HG03565 (cell line): ENCODE data around the gene SLC22A16.

Experiments
- ATAC-seq: cut with Tn5 transposase; IDR thresholded peaks from one replicate; pipeline ENCODE4 v1.9.1; 2021; ENCODE audit warnings: mild to moderate bottlenecking, moderate library complexity; ENCODE audit not compliant: unreplicated experiment

The SLC22A16 gene

GRCh38 chr6:110448846-110449540, 27.4 kb downstream of the SLC22A16 start:
- ATAC-seq = no peak

GRCh38 chr6:110447761-110448160, 28.7 kb downstream of the SLC22A16 start:
- no peak for ATAC-seq

- ATAC-seq = no peak
These were observed 30.0 kb downstream of the SLC22A16 start for GRCh38 chr6:110446405-110446804.

DNA sequence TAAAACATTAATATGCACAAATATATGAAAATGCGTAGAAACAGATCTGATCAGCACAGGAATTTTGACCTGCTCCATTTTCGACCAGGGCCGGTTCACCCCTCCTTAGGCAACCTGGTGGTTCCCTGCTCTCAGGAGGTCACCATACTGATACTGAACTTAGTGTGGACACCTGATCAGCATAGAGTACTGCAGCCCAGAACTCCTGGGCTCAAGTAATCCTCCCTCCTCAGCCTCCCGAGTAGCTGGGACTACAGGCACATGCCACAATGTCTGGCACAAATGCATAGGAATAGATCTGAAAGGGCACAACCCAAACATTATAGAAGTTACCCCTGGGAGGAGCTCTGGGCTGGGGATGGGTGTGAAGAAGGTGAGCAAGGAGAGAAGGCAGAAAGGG, 36.4 kb downstream of the SLC22A16 start:
- no peak for ATAC-seq

- ATAC-seq = no peak
These were observed 37.1 kb downstream of the SLC22A16 start for GRCh38 chr6:110439356-110439755.

DNA sequence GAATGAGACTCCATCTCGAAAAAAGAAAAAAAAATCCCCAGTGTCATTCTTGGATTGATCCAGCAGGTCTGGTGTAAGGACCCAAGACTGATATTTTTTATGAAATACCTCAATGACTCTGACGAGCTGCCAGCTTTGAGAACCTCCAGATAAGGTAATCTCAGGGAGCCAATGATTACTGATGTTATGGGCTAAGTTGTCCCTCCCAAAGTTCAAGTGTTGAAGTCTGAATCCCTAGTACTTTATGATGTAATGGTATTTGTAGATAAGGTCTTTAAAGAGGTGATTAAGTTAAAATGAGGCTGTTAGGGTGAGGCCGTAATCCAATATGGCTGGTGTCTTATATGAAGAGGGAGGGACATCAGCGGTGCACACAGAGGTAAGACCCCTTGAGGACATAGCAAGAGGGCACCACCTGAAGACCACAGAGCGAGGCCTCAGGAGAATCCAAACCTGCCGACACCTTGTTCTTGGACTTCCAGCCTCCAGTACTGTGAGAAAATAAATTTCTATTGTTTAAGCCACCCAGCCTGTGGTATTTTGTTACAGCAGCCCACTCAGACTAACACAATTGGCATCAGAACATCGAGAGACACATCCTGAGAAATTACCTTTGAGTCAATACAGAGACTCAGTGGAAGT, 41.3 kb downstream of the SLC22A16 start:
- no peak for ATAC-seq

GRCh38 chr6:110432285-110432900, 44.0 kb downstream of the SLC22A16 start:
- no peak for ATAC-seq

- ATAC-seq = no peak
These were observed 45.7 kb downstream of the SLC22A16 start for GRCh38 chr6:110430741-110431140.

- ATAC-seq = no peak
These were observed 46.2 kb downstream of the SLC22A16 start for GRCh38 chr6:110430236-110430635.

DNA sequence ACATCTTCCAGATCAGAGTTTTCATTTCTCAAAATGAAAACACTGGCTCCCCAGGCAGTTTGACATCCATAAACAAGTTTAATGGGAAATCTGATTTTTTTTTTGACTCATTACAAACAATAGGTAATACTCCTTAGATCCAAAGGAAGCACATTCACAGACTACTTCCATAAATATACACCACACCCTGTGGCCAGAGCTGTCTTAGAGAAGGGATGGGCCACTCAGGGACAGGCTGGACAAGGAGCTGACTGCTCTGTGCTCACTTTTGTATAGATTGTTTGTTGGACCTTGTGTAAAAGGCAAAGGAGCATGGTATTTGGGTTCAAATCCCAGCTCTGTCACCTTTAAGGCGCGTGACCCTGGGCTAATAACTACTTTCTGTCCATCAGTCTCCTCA, 48.3 kb downstream of the SLC22A16 start:
- ATAC-seq = no peak

- ATAC-seq = no peak
These were observed 50.6 kb downstream of the SLC22A16 start for GRCh38 chr6:110425816-110426215.

GRCh38 chr6:110422444-110422822, 54.0 kb downstream of the SLC22A16 start:
- no peak for ATAC-seq

DNA sequence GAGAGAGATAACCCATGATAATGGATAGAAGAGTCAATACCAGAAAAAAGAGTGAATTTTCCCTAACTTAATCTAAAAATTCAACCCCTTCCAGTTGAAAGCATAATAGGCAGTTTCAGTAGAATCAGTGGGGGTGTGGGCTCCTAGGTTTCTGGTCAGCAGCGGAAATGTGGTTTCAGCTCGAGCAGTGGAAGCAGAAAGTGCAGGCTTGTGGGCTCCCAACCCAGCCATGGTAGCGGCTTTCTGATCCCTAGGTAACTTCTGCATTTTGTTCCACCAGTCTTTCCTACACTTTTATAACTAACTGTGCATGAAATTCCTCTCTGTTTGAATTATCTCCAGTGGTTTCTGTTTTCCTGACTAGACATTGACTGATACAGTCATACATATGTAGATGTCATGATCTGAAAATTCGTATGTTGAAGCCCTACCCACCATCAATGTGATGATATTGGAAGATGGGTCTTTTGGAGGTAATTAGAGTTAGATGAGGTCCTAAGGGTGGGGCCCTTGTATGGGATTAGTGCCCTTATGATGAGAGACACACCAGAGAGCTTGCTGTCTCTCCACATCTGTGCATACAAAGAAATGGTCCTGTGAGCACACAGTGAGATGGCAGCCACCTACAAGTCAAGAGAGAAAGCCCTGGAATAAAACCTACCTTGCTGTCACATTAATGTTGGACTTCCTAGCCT, 54.5 kb downstream of the SLC22A16 start:
- no peak for ATAC-seq

DNA sequence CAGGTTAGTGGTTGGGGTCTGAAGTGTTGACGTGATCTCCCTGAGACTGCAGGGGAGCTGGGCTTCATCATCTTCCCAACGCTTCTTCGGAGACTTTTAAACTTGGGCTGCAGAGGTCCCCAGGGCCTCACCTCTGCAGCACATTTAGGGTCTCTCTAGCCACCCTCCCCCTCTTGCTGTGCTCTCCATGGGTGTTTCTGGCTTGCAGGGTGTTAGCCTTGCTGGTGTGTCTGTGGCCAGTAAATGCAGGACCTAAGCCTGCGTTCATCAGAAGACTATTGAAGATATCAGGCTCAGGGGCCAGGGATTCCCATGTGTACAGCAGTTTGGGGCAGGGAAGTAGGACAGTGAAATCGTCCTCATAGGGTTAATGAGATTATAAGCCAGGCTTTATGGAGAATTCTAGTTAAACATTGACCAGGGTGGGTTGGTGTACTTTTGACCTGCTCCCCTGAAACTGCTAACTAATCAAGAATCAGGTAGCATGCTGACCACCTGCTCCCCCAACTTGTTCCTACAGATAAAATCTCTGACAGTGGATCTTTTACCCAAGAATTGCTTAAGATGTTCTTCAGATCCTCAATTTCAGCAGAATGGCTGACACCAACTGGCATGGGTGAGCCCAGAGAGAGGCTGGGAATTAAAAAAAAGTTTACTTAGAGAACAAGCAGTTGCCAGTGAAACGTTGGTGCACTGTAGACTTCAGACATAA, 57.2 kb downstream of the SLC22A16 start:
- no peak for ATAC-seq

GRCh38 chr6:110418594-110418993, 57.8 kb downstream of the SLC22A16 start:
- ATAC-seq = no peak

- ATAC-seq = no peak
These were observed 61.1 kb downstream of the SLC22A16 start, which contains the start of gene DDO for GRCh38 chr6:110415086-110415916. Gene DDO, minus strand, starts transcription at chr6:110415575. Its CDS starts 2,113 bp downstream, at chr6:110413462.

- ATAC-seq = no peak
These were observed 61.7 kb downstream of the SLC22A16 start for GRCh38 chr6:110414669-110415068.

GRCh38 chr6:110412360-110412759, 64.1 kb downstream of the SLC22A16 start:
- ATAC-seq = no peak

DNA sequence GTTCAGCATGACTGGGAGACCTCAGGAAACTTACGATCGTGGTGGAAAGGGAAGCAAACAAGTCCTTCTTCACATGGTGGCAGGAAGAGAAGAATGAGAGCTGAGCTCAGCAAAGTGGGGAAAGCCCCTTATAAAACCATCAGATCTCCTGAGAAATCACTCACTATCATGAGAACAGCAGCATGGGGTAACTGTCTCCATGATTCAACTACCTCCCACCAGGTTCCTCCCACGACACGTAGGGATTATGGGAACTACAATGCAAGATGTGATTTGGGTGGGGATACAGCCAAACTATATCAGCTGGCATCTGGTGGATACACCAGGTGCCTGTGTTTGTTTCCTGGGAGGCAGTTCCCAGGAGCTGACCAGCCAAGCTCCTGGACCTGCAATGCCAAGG, 65.9 kb downstream of the SLC22A16 start:
- no peak for ATAC-seq

- ATAC-seq = no peak
These were observed 66.6 kb downstream of the SLC22A16 start for GRCh38 chr6:110409794-110410193.
